ENCODE results near the gene PRPF40A.

Gene PRPF40A

GRCh38 chr2:152716805-152717227, 445 bp downstream of the PRPF40A start:
- DNase-seq: peak; percentile 24

GRCh38 chr2:152715854-152716428, 1.3 kb downstream of the PRPF40A start:
- DNase-seq: no peak

GRCh38 chr2:152715112-152715511, 2.1 kb downstream of the PRPF40A start:
- no peak for DNase-seq

- no peak for DNase-seq
Observed at GRCh38 chr2:152710713-152711112, 6.5 kb downstream of the PRPF40A start.

GRCh38 chr2:152708742-152709141, 8.5 kb downstream of the PRPF40A start:
- no peak for DNase-seq

GRCh38 chr2:152706477-152707021, 10.7 kb downstream of the PRPF40A start:
- no peak for DNase-seq

- DNase-seq: no peak
Observed at GRCh38 chr2:152701198-152701597, 16.1 kb downstream of the PRPF40A start.

- DNase-seq: no peak
Observed at GRCh38 chr2:152696476-152696875, 20.8 kb downstream of the PRPF40A start.

- no peak for DNase-seq
Observed at GRCh38 chr2:152695763-152696162, 21.5 kb downstream of the PRPF40A start.

- peak; percentile 32 for DNase-seq
Observed at GRCh38 chr2:152694161-152694661, 23.1 kb downstream of the PRPF40A start.

- DNase-seq: no peak
Observed at GRCh38 chr2:152693033-152693432, 24.2 kb downstream of the PRPF40A start.

GRCh38 chr2:152686321-152686720, 30.9 kb downstream of the PRPF40A start:
- DNase-seq: no peak

- no peak for DNase-seq
Observed at GRCh38 chr2:152683400-152683799, 33.9 kb downstream of the PRPF40A start.

GRCh38 chr2:152682663-152683062, 34.6 kb downstream of the PRPF40A start:
- DNase-seq: no peak

GRCh38 chr2:152678808-152679207, 38.5 kb downstream of the PRPF40A start:
- no peak for DNase-seq

GRCh38 chr2:152676461-152676860, 40.8 kb downstream of the PRPF40A start:
- no peak for DNase-seq

GRCh38 chr2:152674334-152674733, 42.9 kb downstream of the PRPF40A start:
- DNase-seq: no peak

GRCh38 chr2:152664725-152665124, 52.5 kb downstream of the PRPF40A start:
- no peak for DNase-seq

- no peak for DNase-seq
Observed at GRCh38 chr2:152661076-152661475, 56.2 kb downstream of the PRPF40A start.

GRCh38 chr2:152658221-152658620, 59.0 kb downstream of the PRPF40A start:
- no peak for DNase-seq

- no peak for DNase-seq
Observed at GRCh38 chr2:152657043-152657442, 60.2 kb downstream of the PRPF40A start.

GRCh38 chr2:152655880-152656279, 61.4 kb downstream of the PRPF40A start:
- no peak for DNase-seq

- DNase-seq: no peak
Observed at GRCh38 chr2:152651834-152652233, 65.4 kb downstream of the PRPF40A start.

- DNase-seq: no peak
Observed at GRCh38 chr2:152650768-152651371, 66.4 kb downstream of the PRPF40A start.

GRCh38 chr2:152649997-152650396, 67.3 kb downstream of the PRPF40A start:
- DNase-seq: no peak
